GM12891 (cell line): ENCODE data around the gene SLC6A11.

Source experiments
- DNase-seq: peaks from one replicate; pipeline ENCODE4 v3.0.0; 2011; ENCODE audit warnings: low spot score; ENCODE audit not compliant: insufficient read length
- FAIRE-seq: peaks from 2 replicates; lab custom pipeline; 2011; peaks lifted over from hg19 to GRCh38; lab: Jason Lieb, UNC
- PAX5 ChIP-seq: IDR thresholded peaks from 2 replicates; pipeline ENCODE4 v1.6.1; 2011; ENCODE audit warnings: low read length, moderate library complexity, mild to moderate bottlenecking; ENCODE audit not compliant: insufficient read depth, severe bottlenecking
- POLR2A ChIP-seq: IDR thresholded peaks from 2 replicates; pipeline ENCODE4 v1.6.1; 2011; ENCODE audit warnings: low read depth, low read length, control low read depth
- POLR2AphosphoS5 ChIP-seq: IDR thresholded peaks from 2 replicates; pipeline ENCODE4 v1.6.1; 2011; ENCODE audit warnings: low read depth, low read length, control low read depth
- POU2F2 ChIP-seq: IDR thresholded peaks from 2 replicates; pipeline ENCODE4 v1.6.1; 2011; ENCODE audit warnings: low read depth, mild to moderate bottlenecking, control low read depth, low read length, moderate library complexity
- SPI1 ChIP-seq: IDR thresholded peaks from 2 replicates; pipeline ENCODE4 v1.6.1; 2011; ENCODE audit warnings: low read depth, low read length, control low read depth
- TAF1 ChIP-seq: IDR thresholded peaks from 2 replicates; pipeline ENCODE4 v1.6.1; 2011; ENCODE audit warnings: low read depth, low read length, control low read depth

SLC6A11 gene

DNA sequence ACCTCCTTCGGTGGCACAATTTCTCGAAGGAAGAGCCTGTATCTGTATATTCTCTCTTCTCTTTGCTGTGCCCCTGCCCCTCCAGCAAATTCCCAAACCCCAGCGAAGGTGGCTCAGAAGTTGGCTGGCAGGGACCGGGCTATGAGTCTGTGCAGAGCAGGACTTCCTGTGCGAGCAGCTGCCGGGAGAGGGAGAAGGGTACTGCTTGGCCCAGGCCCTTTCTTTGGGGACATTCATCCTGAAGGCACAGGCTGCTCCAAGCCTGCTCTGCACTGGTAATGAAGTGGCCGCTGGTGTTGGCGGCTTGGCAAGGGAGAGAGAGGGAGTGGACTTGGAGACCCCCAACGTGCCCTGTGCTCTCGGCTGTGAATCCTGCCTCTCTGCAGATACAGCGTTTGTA lies 1.5 kb downstream of the SLC6A11 start:
- FAIRE-seq, result no peak
- DNase-seq, result no peak
- TF ChIP-seq SPI1, result no peak
- TF ChIP-seq POLR2AphosphoS5, result no peak
- TF ChIP-seq POLR2A, result no peak

GRCh38 chr3:10822055-10822454 lies 6.0 kb downstream of the SLC6A11 start:
- FAIRE-seq (no peak), DNase-seq (no peak)
- TF ChIP-seq SPI1 (no peak), POU2F2 (no peak), PAX5 (no peak), POLR2AphosphoS5 (no peak), POLR2A (no peak), TAF1 (no peak)

DNA sequence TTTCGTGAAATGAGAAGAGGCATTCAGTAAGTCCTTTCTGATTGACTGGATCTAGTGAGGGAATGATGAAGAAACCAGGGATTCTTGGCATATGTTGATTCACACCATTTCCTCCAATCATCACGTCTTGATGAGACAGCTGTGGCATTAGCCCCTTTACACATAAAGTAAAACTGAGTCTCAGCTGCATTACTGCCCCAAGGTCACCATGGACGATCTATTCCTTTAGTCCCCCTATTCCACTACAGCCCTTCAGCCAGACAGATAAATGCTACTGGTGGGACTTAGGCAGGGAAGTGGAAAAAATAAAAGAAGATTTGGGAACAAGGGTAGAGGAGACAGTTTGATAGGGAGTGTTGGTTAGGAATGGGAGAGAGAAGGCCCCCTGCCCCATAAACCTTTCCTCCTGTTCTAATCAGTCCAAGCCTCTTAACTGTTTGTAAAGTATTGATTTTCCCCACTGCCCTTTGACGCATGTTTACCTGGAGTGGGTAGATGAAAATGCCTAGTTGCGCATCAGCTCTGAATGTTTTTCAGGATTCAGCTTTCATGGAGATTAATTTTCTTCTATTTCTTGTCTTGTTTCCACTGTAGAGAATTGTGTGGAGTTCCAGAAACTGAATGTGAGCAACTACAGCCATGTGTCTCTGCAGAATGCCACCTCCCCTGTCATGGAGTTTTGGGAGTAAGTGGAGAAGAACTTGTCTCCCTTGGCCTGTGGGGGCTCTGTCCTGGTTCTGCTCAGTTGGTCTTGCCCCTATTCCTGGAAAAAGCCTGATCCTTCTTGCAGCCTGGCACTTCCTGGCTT lies 6.9 kb downstream of the SLC6A11 start:
- no peak for FAIRE-seq
- DNase-seq, result no peak
- TF ChIP-seq SPI1 (no peak), PAX5 (no peak), POLR2A (no peak)

- no peak for DNase-seq
- no peak for FAIRE-seq
- TF ChIP-seq POLR2AphosphoS5, result no peak
- no peak for TF ChIP-seq PAX5
- no peak for TF ChIP-seq POU2F2
- no peak for TF ChIP-seq SPI1
- no peak for TF ChIP-seq TAF1
- no peak for TF ChIP-seq POLR2A
Measured at GRCh38 chr3:10823516-10823818, 7.4 kb downstream of the SLC6A11 start.

GRCh38 chr3:10824468-10824867 lies 8.4 kb downstream of the SLC6A11 start:
- TF ChIP-seq POU2F2, result no peak
- no peak for TF ChIP-seq TAF1
- no peak for TF ChIP-seq SPI1
- no peak for TF ChIP-seq POLR2AphosphoS5
- no peak for TF ChIP-seq PAX5
- TF ChIP-seq POLR2A, result no peak
- DNase-seq (no peak), FAIRE-seq (no peak)

DNA sequence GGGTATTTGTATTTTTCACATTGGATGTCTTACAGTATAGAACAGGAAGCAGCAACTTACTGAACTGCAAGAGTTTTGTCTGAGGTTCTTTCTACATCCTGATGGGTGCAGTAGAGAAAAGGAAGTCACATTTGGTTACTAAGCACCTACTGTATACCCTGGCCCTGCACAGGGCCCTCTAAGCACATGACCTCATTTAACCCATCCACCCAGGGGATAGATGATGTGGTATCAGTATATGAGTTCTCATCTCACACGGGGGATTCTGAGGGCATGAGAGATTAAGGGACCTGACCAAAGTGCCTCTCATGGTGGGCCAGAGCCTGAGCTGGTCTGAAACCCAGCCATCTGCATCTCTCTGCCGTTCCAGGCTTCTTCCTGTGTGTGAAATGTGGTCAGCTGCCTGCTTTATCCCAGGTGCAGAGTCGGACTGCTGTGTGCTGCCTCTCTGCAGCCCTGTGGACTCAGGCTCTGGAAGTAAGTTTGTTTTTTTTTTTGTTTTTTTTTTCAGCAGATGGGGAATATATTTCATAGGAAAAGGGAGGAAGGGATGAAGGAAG lies 17.9 kb downstream of the SLC6A11 start:
- TF ChIP-seq POLR2AphosphoS5 (no peak), TAF1 (no peak), POU2F2 (no peak), SPI1 (no peak), POLR2A (no peak), PAX5 (no peak)
- DNase-seq (no peak), FAIRE-seq (no peak)

DNA sequence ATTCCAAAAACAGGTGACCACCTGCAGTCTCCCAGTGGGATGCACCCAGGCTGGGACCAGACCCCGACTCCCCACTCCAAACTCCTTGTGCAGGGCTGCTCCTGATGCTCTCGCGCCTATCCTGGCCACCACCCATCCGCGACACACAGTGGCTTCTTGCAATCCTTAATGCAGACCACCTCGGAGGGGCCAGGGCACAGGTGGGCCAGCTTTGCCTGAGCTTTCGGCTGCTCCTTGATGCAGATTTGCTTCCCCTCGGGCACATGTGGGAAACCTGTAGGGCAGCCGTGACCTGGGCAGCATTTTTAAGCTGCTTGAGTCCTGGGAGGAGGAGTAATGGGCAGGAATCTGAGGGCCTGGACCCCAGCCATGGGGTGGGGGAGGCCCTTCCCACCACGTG lies 18.9 kb downstream of the SLC6A11 start:
- no peak for FAIRE-seq
- TF ChIP-seq PAX5 (no peak), POLR2A (no peak), SPI1 (no peak), TAF1 (no peak), POLR2AphosphoS5 (no peak), POU2F2 (no peak)
- DNase-seq, result no peak

- FAIRE-seq (no peak), DNase-seq (no peak)
- TF ChIP-seq SPI1, result no peak
Measured at GRCh38 chr3:10835406-10835805, 19.4 kb downstream of the SLC6A11 start.

GRCh38 chr3:10836676-10837075 lies 20.6 kb downstream of the SLC6A11 start:
- TF ChIP-seq TAF1 (no peak), PAX5 (no peak), SPI1 (no peak), POLR2A (no peak), POLR2AphosphoS5 (no peak), POU2F2 (no peak)
- FAIRE-seq (no peak), DNase-seq (no peak)

DNA sequence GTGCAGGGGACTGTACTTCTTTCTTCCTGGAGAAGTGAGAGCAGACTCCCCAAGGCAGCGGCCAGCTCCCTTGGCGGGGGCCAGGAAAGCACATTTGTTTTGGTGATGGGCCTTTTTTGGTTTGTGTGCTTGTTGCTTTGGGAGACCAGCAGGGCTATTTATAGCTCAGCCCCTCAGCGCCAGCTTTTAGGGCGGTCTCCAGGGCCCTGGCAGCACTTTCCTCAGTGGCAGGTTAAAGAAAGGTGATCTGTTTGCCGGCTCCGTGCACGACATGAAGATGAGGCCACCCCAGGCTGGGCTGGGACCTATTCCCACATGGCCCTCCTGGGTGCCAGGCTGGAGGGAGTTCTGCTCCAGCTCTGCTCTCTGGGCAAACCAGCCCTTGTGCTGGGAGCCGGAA lies 21.8 kb downstream of the SLC6A11 start:
- FAIRE-seq (no peak), DNase-seq (no peak)
- TF ChIP-seq TAF1 (no peak), PAX5 (no peak), POLR2A (no peak), POLR2AphosphoS5 (no peak), POU2F2 (no peak), SPI1 (no peak)
